ENCODE measurements around the gene DCLK2.

DNA sequence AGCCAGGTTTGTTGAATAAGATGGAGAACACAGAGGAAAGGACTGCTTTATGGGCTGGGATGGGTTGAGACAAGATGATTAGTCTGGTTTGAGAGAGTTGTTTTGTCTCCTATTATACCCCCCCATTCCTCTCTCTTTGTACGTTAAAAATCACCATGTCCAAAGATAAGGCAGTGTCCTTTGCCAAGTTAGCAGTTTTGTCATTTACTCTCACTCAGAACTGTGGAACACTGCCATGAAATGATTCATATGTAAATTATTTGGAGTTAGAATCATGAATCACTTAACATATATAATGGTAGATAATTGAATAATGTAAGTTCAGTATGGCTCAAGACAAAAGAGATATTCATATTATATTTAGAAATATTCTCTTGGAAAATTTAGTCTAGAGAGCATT is 151.3 kb downstream of the DCLK2 start:
- TF ChIP-seq GATA2 (IDR thresholded peaks at IDR 0.05; ENCODE audit: low read depth, low read length) (no peak), GATA3 (IDR thresholded peaks at IDR 0.05; ENCODE audit: low read depth, low read length) (no peak)
